Stomach (tissue), 9 donors: ENCODE results near the gene SLC38A10. TPM values are rescaled to one million over a fixed set of nuclear protein-coding genes. Genes with fewer than 3 reads are reported as not detected.

Experiments used
- DNase-seq, 2 donors: peaks; one replicate each; pipeline versions ENCODE4 v3.0.0 to v3.0.0-alpha.2; 2013 to 2019
- H3K27ac ChIP-seq, 5 donors: fragments of 200-600 bp in 4 of 5; sonication (generic) in 4 of 5; one replicate each; pipeline ENCODE4 v1.5.1; 2013 to 2019; ENCODE audit warnings: mild to moderate bottlenecking in 1 of 5, moderate library complexity in 1 of 5
- H3K27me3 ChIP-seq, 3 donors: fragments of 200-600 bp; sonication (generic); one replicate each; pipeline ENCODE4 v1.5.1; 2017 to 2019; ENCODE audit warnings: mixed run types in 1 of 3
- H3K36me3 ChIP-seq, 4 donors: fragments of 200-600 bp; sonication (generic); 1 replicate in 3 of 4; 2 replicates in 1 of 4; pipeline ENCODE4 v1.5.1; 2016 to 2019
- H3K4me1 ChIP-seq, 4 donors: fragments of 200-600 bp; sonication (generic); one replicate each; pipeline ENCODE4 v1.5.1; 2016 to 2019
- H3K4me3 ChIP-seq, 4 donors: fragments of 200-600 bp; sonication (generic) in 3 of 4; one replicate each; pipeline ENCODE4 v1.5.1; 2016 to 2019; ENCODE audit warnings: mild to moderate bottlenecking in 1 of 4
- H3K9me3 ChIP-seq, 4 donors: fragments of 200-600 bp; sonication (generic); one replicate each; pipeline ENCODE4 v1.5.1; 2016 to 2019
- EP300 ChIP-seq: sonication (generic); formaldehyde crosslinking; IDR thresholded peaks from one replicate; pipeline ENCODE4 v1.6.1; 2017; ENCODE audit warnings: antibody characterized with exemption
- POLR2A ChIP-seq, 4 donors: fragments of 450-650 bp; IDR thresholded peaks; one replicate each; pipeline ENCODE4 v1.6.1; 2016; ENCODE audit warnings: antibody characterized with exemption in 4 of 4, control low read depth in 2 of 4, mild to moderate bottlenecking in 1 of 4, moderate library complexity in 1 of 4
- POLR2AphosphoS5 ChIP-seq, 3 donors: sonication (generic); formaldehyde crosslinking; IDR thresholded peaks; one replicate each; pipeline ENCODE4 v1.6.1; 2016; ENCODE audit warnings: antibody characterized with exemption in 3 of 3
- WGBS, 5 donors: extraction: QIAGEN DNeasy Blood & Tissue Kit in 3 of 5; methylation state at CpG; one replicate each; pipeline versions ENCODE4 v1.1.5 to v1.1.7; 2013 to 2018; 5-methylcytosine and 5-hydroxymethylcytosine counted together
- intact Hi-C: fragments of 100-400 bp; cut with DNase I; formaldehyde crosslinking; loops from one replicate; pipeline ENCODE4 v1.15.1; 2023; ENCODE audit warnings: low total_unique reads
- polyA plus RNA-seq, 3 donors: library from polyadenylated mRNA; stranded (reverse); fragments of 200-250 nt; gene quantifications; one replicate each; pipeline ENCODE4 v1.2.3, GENCODE V29; 2013
- total RNA-seq, 5 donors: library from RNA; depleted of rRNA; stranded (reverse); fragments of >200 nt; gene quantifications; one replicate each; pipeline versions ENCODE4 v1.1.0 to v1.2.3, GENCODE V29; 2014 to 2016
- TF ChIP-seq, protein P1 (sequence below), 7 experiments: fragments of 450-650 bp in 4 of 7; fragments of 200-600 bp in 3 of 7; sonication (generic) in 3 of 7; IDR thresholded peaks; one replicate each; pipeline ENCODE4 v1.5.1; 2016 to 2019; ENCODE audit warnings: antibody characterized with exemption in 7 of 7, control low read depth in 2 of 7, mild to moderate bottlenecking in 1 of 7
- donor health status: healthy with polysubstance abuse.
- donor health status: Bipolar disorder and iron deficiency.
- donor health status: healthy.

The SLC38A10 gene
- total and polyA plus RNA-seq, 8 donors, result 18.6 to 140 (median 67.3) TPM

GRCh38 chr17:81210868-81211267 lies 84.2 kb downstream of the SLC38A10 start:
- Histone ChIP-seq H3K27me3 (no peaks in the 10 kb centered on the region), H3K4me3 (no peak overlapping the region), H3K27ac (no peak overlapping the region), H3K36me3 (peaks cover 0 to 23% (median 16%) of the 10 kb centered on the region in 4 donors), H3K9me3 (no peaks in the 10 kb centered on the region), H3K4me1 (no peaks in the 10 kb centered on the region)
- intact Hi-C loops, result no loop called here
- no peak for TF ChIP-seq POLR2A (IDR thresholded peaks at IDR 0.05)
- no peak for TF ChIP-seq EP300
- TF ChIP-seq POLR2AphosphoS5 (IDR thresholded peaks at IDR 0.05), result no peak
- TF ChIP-seq, protein P1, sequence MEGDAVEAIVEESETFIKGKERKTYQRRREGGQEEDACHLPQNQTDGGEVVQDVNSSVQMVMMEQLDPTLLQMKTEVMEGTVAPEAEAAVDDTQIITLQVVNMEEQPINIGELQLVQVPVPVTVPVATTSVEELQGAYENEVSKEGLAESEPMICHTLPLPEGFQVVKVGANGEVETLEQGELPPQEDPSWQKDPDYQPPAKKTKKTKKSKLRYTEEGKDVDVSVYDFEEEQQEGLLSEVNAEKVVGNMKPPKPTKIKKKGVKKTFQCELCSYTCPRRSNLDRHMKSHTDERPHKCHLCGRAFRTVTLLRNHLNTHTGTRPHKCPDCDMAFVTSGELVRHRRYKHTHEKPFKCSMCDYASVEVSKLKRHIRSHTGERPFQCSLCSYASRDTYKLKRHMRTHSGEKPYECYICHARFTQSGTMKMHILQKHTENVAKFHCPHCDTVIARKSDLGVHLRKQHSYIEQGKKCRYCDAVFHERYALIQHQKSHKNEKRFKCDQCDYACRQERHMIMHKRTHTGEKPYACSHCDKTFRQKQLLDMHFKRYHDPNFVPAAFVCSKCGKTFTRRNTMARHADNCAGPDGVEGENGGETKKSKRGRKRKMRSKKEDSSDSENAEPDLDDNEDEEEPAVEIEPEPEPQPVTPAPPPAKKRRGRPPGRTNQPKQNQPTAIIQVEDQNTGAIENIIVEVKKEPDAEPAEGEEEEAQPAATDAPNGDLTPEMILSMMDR (IDR thresholded peaks at IDR 0.05), result no peak
- 68 to 79% (median 77%) methylated on average over 14 of the region's 14 CpGs for WGBS, 5 donors
- DNase-seq, result no peak

GRCh38 chr17:81210466-81210865 lies 84.6 kb downstream of the SLC38A10 start:
- no peaks in the 10 kb centered on the region for H3K27me3 ChIP-seq
- H3K4me3 ChIP-seq, result no peak overlapping the region
- DNase-seq, result no peak
- WGBS, 5 donors, result 75 to 86% (median 77%) methylated on average over 10 of the region's 10 CpGs
- TF ChIP-seq POLR2A (IDR thresholded peaks at IDR 0.05) (no peak), POLR2AphosphoS5 (IDR thresholded peaks at IDR 0.05) (no peak), EP300 (no peak)
- TF ChIP-seq, protein P1 (IDR thresholded peaks at IDR 0.05), result no peak
- no peaks in the 10 kb centered on the region for H3K9me3 ChIP-seq
- intact Hi-C loops, result no loop called here
- no peak overlapping the region for H3K27ac ChIP-seq
- H3K4me1 ChIP-seq, result no peaks in the 10 kb centered on the region
- H3K36me3 ChIP-seq, result peaks cover 0 to 23% (median 16%) of the 10 kb centered on the region in 4 donors

- H3K27ac ChIP-seq, result no peak overlapping the region
- H3K4me3 ChIP-seq, result no peak overlapping the region
- peaks cover 0 to 24% (median 18%) of the 10 kb centered on the region in 4 donors for H3K36me3 ChIP-seq
- H3K4me1 ChIP-seq, result no peaks in the 10 kb centered on the region
- no peaks in the 10 kb centered on the region for H3K27me3 ChIP-seq
- no peak for TF ChIP-seq POLR2A (IDR thresholded peaks at IDR 0.05)
- TF ChIP-seq POLR2AphosphoS5 (IDR thresholded peaks at IDR 0.05), result no peak
- TF ChIP-seq, protein P1 (IDR thresholded peaks at IDR 0.05), result no peak
- no peak for TF ChIP-seq EP300
- H3K9me3 ChIP-seq, result no peaks in the 10 kb centered on the region
- 95 to 98% (median 96%) methylated on average over 16 of the region's 16 CpGs for WGBS, 5 donors
- DNase-seq, result no peak
- intact Hi-C loops, result no loop called here
These were observed 86.0 kb downstream of the SLC38A10 start for GRCh38 chr17:81209141-81209540.

DNA sequence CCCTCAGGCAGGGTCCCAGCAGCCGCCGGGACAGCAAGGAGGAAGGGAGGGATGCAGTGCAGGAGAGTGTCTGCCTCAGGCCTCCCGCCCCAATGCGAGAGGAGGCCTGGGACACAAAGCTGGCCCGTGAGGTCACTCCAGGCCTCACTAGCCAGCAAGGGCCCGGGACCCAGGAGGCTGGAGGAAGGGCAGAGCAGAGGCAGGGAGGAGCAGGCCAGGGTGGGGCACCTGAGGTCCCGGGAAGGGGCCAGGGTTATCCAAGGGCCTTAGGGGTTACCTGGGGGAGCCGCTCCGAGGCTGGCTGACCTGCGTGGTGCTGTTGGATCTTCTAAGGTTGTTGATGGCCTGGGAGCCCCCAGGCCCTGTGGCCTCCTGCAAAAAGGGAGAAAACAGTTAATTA lies 86.5 kb downstream of the SLC38A10 start:
- TF ChIP-seq POLR2A (IDR thresholded peaks at IDR 0.05) (no peak), POLR2AphosphoS5 (IDR thresholded peaks at IDR 0.05) (no peak), EP300 (no peak)
- TF ChIP-seq, protein P1 (IDR thresholded peaks at IDR 0.05), result no peak
- Histone ChIP-seq H3K9me3 (no peaks in the 10 kb centered on the region), H3K36me3 (peaks cover 0 to 29% (median 22%) of the 10 kb centered on the region in 4 donors), H3K4me1 (no peaks in the 10 kb centered on the region), H3K4me3 (no peak overlapping the region), H3K27ac (no peak overlapping the region), H3K27me3 (no peaks in the 10 kb centered on the region)
- intact Hi-C loops, result no loop called here
- WGBS, 5 donors, result 93 to 98% (median 97%) methylated on average over 8 to 10 of the region's 10 CpGs
- no peak for DNase-seq
